ENCODE data around the gene PRAME.

The PRAME gene

GRCh38 chr22:22552630-22553029 lies 6.4 kb downstream of the PRAME start:
- H3K9me3 ChIP-seq (ENCODE audit: insufficient read depth, low read length) = no peaks in the 10 kb centered on the region
- no peaks in the 10 kb centered on the region for H3K36me3 ChIP-seq (ENCODE audit: low read length)
- TF ChIP-seq CTCF (IDR thresholded peaks at IDR 0.05; ENCODE audit: insufficient read depth, low read length, poor library complexity, severe bottlenecking) (no peak), EZH2phosphoT487 (conservative IDR thresholded peaks at IDR 0.05; ENCODE audit: low read length) (no peak)
- H3K9ac ChIP-seq (ENCODE audit: low read length) = no peak overlapping the region
- no peaks in the 10 kb centered on the region for H3F3A ChIP-seq (ENCODE audit: insufficient read depth)
- no peak overlapping the region for H3K4me2 ChIP-seq (ENCODE audit: low read depth, low read length, poor library complexity, severe bottlenecking)
- H4K20me1 ChIP-seq (ENCODE audit: low read depth, low read length) = no peaks in the 10 kb centered on the region
- no peak overlapping the region for H3K4me3 ChIP-seq (ENCODE audit: insufficient read depth, low read length, poor library complexity, severe bottlenecking)
- H3K9me2 ChIP-seq (replicated peaks; ENCODE audit: insufficient read depth, low read length) = no peaks in the 10 kb centered on the region
- H3K27ac ChIP-seq (ENCODE audit: low read depth, low read length) = no peak overlapping the region
- H3K27me3 ChIP-seq (ENCODE audit: low read length) = no peaks in the 10 kb centered on the region
- H3K79me2 ChIP-seq (ENCODE audit: insufficient read depth, low read length) = no peaks in the 10 kb centered on the region
- H2AFZ ChIP-seq (ENCODE audit: low read depth, low read length, severe bottlenecking) = no peak overlapping the region

GRCh38 chr22:22550789-22551434 lies 8.2 kb downstream of the PRAME start:
- H3K27ac ChIP-seq (ENCODE audit: low read depth, low read length) = no peak overlapping the region
- no peaks in the 10 kb centered on the region for H3K9me2 ChIP-seq (replicated peaks; ENCODE audit: insufficient read depth, low read length)
- H3K79me2 ChIP-seq (ENCODE audit: insufficient read depth, low read length) = no peaks in the 10 kb centered on the region
- H2AFZ ChIP-seq (ENCODE audit: low read depth, low read length, severe bottlenecking) = no peak overlapping the region
- no peak for TF ChIP-seq CTCF (IDR thresholded peaks at IDR 0.05; ENCODE audit: insufficient read depth, low read length, poor library complexity, severe bottlenecking)
- no peak for TF ChIP-seq EZH2phosphoT487 (conservative IDR thresholded peaks at IDR 0.05; ENCODE audit: low read length)
- no peaks in the 10 kb centered on the region for H4K20me1 ChIP-seq (ENCODE audit: low read depth, low read length)
- no peak overlapping the region for H3K4me2 ChIP-seq (ENCODE audit: low read depth, low read length, poor library complexity, severe bottlenecking)
- H3K4me3 ChIP-seq (ENCODE audit: insufficient read depth, low read length, poor library complexity, severe bottlenecking) = no peak overlapping the region
- no peaks in the 10 kb centered on the region for H3F3A ChIP-seq (ENCODE audit: insufficient read depth)
- H3K27me3 ChIP-seq (ENCODE audit: low read length) = no peaks in the 10 kb centered on the region
- H3K9me3 ChIP-seq (ENCODE audit: insufficient read depth, low read length) = no peaks in the 10 kb centered on the region
- no peaks in the 10 kb centered on the region for H3K36me3 ChIP-seq (ENCODE audit: low read length)
- H3K9ac ChIP-seq (ENCODE audit: low read length) = no peak overlapping the region

GRCh38 chr22:22548910-22549309 lies 10.2 kb downstream of the PRAME start:
- Histone ChIP-seq H3K9me3 (ENCODE audit: insufficient read depth, low read length) (no peaks in the 10 kb centered on the region), H3F3A (ENCODE audit: insufficient read depth) (no peaks in the 10 kb centered on the region), H3K27ac (ENCODE audit: low read depth, low read length) (no peak overlapping the region), H3K4me2 (ENCODE audit: low read depth, low read length, poor library complexity, severe bottlenecking) (no peak overlapping the region), H2AFZ (ENCODE audit: low read depth, low read length, severe bottlenecking) (no peak overlapping the region), H3K4me3 (ENCODE audit: insufficient read depth, low read length, poor library complexity, severe bottlenecking) (no peak overlapping the region), H3K79me2 (ENCODE audit: insufficient read depth, low read length) (no peaks in the 10 kb centered on the region), H3K27me3 (ENCODE audit: low read length) (no peaks in the 10 kb centered on the region), H4K20me1 (ENCODE audit: low read depth, low read length) (no peaks in the 10 kb centered on the region), H3K36me3 (ENCODE audit: low read length) (no peaks in the 10 kb centered on the region), H3K9me2 (replicated peaks; ENCODE audit: insufficient read depth, low read length) (no peaks in the 10 kb centered on the region), H3K9ac (ENCODE audit: low read length) (no peak overlapping the region)
- TF ChIP-seq CTCF (IDR thresholded peaks at IDR 0.05; ENCODE audit: insufficient read depth, low read length, poor library complexity, severe bottlenecking) (no peak), EZH2phosphoT487 (conservative IDR thresholded peaks at IDR 0.05; ENCODE audit: low read length) (no peak)
